OCI-LY1 (cell line): ENCODE data around the gene TSR1.

Experiments
- EZH2 ChIP-seq: fragments of 200-600 bp; sonication (generic), shearing (Covaris generic); IDR thresholded peaks from 2 replicates; pipeline ENCODE4 v1.8.0; 2017; ENCODE audit warnings: borderline replicate concordance, mixed run types, mild to moderate bottlenecking, antibody characterized with exemption, low read length, moderate library complexity, mixed read lengths
- TF ChIP-seq, protein P1 (sequence below): fragments of 200-600 bp; sonication (generic), shearing (Covaris generic); IDR thresholded peaks from 2 replicates; pipeline ENCODE4 v1.5.1; 2017; ENCODE audit warnings: mild to moderate bottlenecking, antibody characterized with exemption, low read length, moderate library complexity, mixed read lengths

DNA sequence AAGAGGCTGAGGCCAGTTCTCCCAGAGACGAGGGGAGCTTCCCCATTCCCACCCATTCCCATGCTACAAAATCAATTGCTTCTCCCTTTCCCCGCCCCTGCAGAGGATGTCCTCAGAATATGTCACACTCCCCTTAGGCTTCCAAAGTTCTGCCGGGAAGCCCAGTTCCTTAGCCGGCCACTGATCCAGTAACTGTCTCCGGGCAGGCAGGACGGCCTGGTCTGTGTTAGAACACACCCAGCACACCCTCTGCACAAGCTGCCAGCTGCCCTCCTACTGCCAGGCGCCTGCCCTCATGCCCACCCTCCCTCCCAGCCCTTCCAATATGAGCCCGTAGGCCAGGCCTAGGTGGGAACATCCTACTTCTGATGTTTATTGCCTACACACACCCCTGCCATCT, 32.1 kb upstream of the TSR1 start:
- TF ChIP-seq, protein P1, sequence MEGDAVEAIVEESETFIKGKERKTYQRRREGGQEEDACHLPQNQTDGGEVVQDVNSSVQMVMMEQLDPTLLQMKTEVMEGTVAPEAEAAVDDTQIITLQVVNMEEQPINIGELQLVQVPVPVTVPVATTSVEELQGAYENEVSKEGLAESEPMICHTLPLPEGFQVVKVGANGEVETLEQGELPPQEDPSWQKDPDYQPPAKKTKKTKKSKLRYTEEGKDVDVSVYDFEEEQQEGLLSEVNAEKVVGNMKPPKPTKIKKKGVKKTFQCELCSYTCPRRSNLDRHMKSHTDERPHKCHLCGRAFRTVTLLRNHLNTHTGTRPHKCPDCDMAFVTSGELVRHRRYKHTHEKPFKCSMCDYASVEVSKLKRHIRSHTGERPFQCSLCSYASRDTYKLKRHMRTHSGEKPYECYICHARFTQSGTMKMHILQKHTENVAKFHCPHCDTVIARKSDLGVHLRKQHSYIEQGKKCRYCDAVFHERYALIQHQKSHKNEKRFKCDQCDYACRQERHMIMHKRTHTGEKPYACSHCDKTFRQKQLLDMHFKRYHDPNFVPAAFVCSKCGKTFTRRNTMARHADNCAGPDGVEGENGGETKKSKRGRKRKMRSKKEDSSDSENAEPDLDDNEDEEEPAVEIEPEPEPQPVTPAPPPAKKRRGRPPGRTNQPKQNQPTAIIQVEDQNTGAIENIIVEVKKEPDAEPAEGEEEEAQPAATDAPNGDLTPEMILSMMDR, result no peak
- no peak for TF ChIP-seq EZH2
